ENCODE results near the gene HOXB9. TPM values are rescaled to one million over a fixed set of nuclear protein-coding genes. Genes with fewer than 3 reads are reported as not detected.
A peak's percentile ranks its signal among the peaks of the same experiment; 100 is the strongest.

Gene HOXB9
- total and polyA plus RNA-seq, 12 donors: 0.11 to 2.7 (median 0.68) TPM; not detected in 2

DNA sequence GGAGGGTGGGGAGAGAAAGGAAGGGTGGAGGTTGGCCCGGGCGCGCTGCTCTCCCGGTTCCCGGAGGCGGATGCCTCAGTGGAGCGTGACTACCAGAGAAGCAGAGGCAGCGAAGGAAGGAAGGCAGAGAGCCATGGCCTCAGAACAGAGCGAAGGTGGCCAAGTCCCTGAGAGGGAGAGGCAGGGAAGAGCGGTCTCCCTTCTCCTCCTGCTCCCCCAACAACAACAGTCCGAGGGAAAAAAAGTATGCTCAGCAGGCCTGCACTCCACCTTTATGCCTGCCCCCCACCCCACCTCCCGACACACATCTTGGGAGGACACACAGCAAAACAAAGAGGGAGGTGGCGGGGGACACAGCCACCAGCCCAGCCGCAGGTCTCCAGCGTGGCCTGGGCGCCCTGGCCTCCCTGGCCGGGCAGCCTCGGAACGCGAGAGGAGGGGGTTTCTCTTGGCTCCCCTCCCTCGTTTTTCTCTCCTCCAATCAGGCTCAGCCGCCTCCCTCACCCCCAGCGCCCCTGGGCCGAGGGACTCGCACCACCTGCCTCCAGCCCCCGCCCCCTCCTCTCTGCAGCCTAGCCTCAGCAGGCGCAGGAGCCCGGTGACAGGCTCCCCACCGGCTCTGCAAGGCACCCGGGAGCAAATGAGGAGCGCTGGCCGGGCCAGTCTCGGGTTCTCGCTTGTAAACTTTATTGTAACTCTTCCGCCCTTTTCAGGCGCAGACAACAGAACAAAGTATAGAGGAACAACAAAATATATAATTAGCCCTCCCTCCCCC, 14.3 kb downstream of the HOXB9 start:
- TF ChIP-seq, protein P1, sequence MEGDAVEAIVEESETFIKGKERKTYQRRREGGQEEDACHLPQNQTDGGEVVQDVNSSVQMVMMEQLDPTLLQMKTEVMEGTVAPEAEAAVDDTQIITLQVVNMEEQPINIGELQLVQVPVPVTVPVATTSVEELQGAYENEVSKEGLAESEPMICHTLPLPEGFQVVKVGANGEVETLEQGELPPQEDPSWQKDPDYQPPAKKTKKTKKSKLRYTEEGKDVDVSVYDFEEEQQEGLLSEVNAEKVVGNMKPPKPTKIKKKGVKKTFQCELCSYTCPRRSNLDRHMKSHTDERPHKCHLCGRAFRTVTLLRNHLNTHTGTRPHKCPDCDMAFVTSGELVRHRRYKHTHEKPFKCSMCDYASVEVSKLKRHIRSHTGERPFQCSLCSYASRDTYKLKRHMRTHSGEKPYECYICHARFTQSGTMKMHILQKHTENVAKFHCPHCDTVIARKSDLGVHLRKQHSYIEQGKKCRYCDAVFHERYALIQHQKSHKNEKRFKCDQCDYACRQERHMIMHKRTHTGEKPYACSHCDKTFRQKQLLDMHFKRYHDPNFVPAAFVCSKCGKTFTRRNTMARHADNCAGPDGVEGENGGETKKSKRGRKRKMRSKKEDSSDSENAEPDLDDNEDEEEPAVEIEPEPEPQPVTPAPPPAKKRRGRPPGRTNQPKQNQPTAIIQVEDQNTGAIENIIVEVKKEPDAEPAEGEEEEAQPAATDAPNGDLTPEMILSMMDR (IDR thresholded peaks at IDR 0.05): no peak
- no peak for TF ChIP-seq POLR2A (IDR thresholded peaks at IDR 0.05)

DNA sequence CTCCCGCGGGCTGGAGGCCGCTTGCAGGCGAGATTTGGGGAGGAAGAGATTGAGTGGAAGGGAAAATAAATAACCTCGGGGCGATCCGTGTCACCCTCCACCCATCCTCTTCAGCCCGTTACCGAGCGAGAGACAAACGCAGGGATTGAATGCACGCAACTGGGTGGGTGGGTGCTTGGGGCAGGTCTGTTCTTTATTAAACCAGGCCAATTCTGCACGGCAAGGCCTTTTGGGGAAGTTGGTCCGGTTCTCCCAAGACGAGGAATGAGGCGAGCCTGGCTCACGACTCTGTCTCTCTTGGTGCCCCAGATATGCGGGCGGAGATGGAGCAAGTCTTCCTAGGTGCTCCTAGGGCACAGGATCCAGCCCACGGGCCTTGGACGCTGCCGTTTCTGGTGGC, 14.9 kb downstream of the HOXB9 start:
- intact Hi-C loops (cut with DNase I): loop anchor here in 1 of 2 donors (10.0 kb wide), 1 partner anchor 586 kb away; no protein-coding TSS in a partner anchor
- Histone ChIP-seq H3K4me1 (replicated peaks in 1 of 2) (peaks cover 3 to 21% of the 10 kb centered on the region in 2 donors), H3K36me3 (replicated peaks in 1 of 2) (no peaks in the 10 kb centered on the region), H3K4me3 (peak overlapping the region in 3 of 4 donors; percentile 50 to 79 (median 60)), H3K27ac (peak overlapping the region; percentile 43 to 88 (median 79)), H3K9me3 (replicated peaks in 1 of 3) (no peaks in the 10 kb centered on the region), H3K27me3 (peaks cover 15% of the 10 kb centered on the region)
- 1 to 3% (median 2%) methylated on average over 22 of the region's 22 CpGs for WGBS, 4 donors
- DNase-seq: peak in 5 of 7 donors; percentile 33 to 62 (median 54)
- TF ChIP-seq, protein P1 (IDR thresholded peaks at IDR 0.05): no peak
- TF ChIP-seq POLR2A (IDR thresholded peaks at IDR 0.05): no peak

More for the DNA sequence above, 14.3 kb downstream of the HOXB9 start:
- peaks cover 22% of the 10 kb centered on the region for H3K27me3 ChIP-seq
- H3K36me3 ChIP-seq (replicated peaks in 1 of 2): no peaks in the 10 kb centered on the region
- intact Hi-C loops (cut with DNase I): loop anchor here in 1 of 2 donors (10.0 kb wide), 1 partner anchor 587 kb away; no protein-coding TSS in a partner anchor
- peaks cover 3 to 21% of the 10 kb centered on the region in 2 donors for H3K4me1 ChIP-seq (replicated peaks in 1 of 2)
- H3K4me3 ChIP-seq: peak overlapping the region in 1 of 4 donors; percentile 79
- H3K27ac ChIP-seq: peak overlapping the region in 4 of 5 donors; percentile 74 to 88 (median 78)
- H3K9me3 ChIP-seq (replicated peaks in 1 of 3): no peaks in the 10 kb centered on the region
- WGBS, 4 donors: 10 to 18% (median 13%) methylated on average over 24 to 36 of the region's 36 CpGs
- peak in 5 of 7 donors; percentile 53 to 68 (median 60) for DNase-seq

DNA sequence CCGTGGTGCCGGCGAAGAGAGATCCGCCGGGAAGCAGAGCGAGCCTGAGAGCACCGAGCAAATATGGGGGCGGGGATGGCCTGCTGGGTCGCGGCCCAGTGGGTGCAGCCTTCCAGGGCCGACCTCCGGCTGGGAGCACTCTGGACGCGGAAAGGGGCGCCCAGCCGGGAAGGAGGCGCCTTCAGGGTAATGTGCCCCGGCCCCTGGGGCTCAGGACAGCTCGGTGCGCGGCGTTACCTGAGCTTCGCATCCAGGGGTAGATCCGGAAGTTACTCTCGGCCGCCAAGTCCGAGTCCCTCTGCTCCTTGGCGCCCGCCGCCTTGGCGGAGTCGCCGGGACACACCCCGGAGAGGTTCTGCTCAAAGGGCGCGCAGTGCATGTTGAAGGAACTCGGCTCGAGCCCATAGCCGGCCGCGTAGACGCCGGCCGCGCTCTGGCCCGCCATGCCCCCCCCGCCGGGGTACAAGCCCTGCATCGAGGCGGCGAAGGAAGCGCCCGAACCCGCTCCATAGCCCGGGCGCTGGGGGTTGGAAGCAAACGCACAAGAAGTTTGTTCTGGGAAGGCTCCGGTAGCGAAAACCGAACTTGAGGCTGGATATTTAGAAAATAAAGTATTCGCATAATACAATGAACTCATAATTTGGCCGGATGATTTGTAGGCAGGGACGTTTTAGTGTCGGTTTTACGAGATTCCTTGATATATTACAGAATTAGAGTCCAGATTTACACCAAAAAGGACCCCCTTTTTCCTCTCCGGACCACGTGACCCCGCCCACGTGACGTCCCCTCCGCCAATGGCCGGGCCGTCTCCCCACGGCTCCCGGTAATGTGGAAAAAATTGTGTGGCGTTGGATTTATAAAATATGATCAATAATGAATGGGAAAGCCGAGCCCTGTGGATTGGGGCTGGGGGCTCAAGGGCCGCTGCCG, 15.6 kb downstream of the HOXB9 start, which contains the start of gene HOXB7:
Gene HOXB7 (minus strand): TSS at position 736 of the 930 bp plus-strand sequence. CDS start 99 bp downstream, at position 637.
- no peaks in the 10 kb centered on the region for H3K9me3 ChIP-seq (replicated peaks in 1 of 3)
- peaks cover 9% of the 10 kb centered on the region for H3K27me3 ChIP-seq
- peaks cover 3 to 21% of the 10 kb centered on the region in 2 donors for H3K4me1 ChIP-seq (replicated peaks in 1 of 2)
- TF ChIP-seq, protein P1 (IDR thresholded peaks at IDR 0.05): no peak
- TF ChIP-seq POLR2A (IDR thresholded peaks at IDR 0.05): peak in 1 of 2 donors; percentile 38
- WGBS, 4 donors: 0 to 1% (median 1%) methylated on average over 23 to 79 of the region's 79 CpGs
- H3K27ac ChIP-seq: peak within 1 kb of the TSS; percentile 43 to 88 (median 79)
- DNase-seq: peak; percentile 67 to 84 (median 80)
- H3K36me3 ChIP-seq (replicated peaks in 1 of 2): no peaks in the 10 kb centered on the region
- peak within 1 kb of the TSS; percentile 50 to 79 (median 66) for H3K4me3 ChIP-seq
- intact Hi-C loops (cut with DNase I): loop anchor here in 1 of 2 donors (10.0 kb wide), 1 partner anchor 586 kb away; no protein-coding TSS in a partner anchor
